Ishikawa (cell line): Measurements from ENCODE around the gene SLC9A9.

Experiments
- CEBPB ChIP-seq: IDR thresholded peaks from 2 replicates; pipeline ENCODE4 v1.6.1; 2012
- CREB1 ChIP-seq: IDR thresholded peaks from 2 replicates; pipeline ENCODE4 v1.6.1; 2012; ENCODE audit warnings: low read depth
- EGR1 ChIP-seq: IDR thresholded peaks from 2 replicates; pipeline ENCODE4 v1.6.1; 2012
- EP300 ChIP-seq: IDR thresholded peaks from 2 replicates; pipeline ENCODE4 v1.6.1; 2012; ENCODE audit warnings: borderline replicate concordance
- FOXM1 ChIP-seq: IDR thresholded peaks from 2 replicates; pipeline ENCODE4 v1.6.1; 2012; ENCODE audit warnings: low read depth, borderline replicate concordance
- NFIC ChIP-seq: IDR thresholded peaks from 2 replicates; pipeline ENCODE4 v1.6.1; 2012
- RAD21 ChIP-seq: IDR thresholded peaks from 2 replicates; pipeline ENCODE4 v1.6.1; 2012; ENCODE audit warnings: low read depth
- TAF1 ChIP-seq: IDR thresholded peaks from 2 replicates; pipeline ENCODE4 v1.6.1; 2012; ENCODE audit warnings: low read depth, mild to moderate bottlenecking
- TCF12 ChIP-seq: IDR thresholded peaks from 2 replicates; pipeline ENCODE4 v1.6.1; 2012; ENCODE audit warnings: low read depth
- TEAD4 ChIP-seq: IDR thresholded peaks from 2 replicates; pipeline ENCODE4 v1.6.1; 2012
- YY1 ChIP-seq: IDR thresholded peaks from 2 replicates; pipeline ENCODE4 v1.6.1; 2012; ENCODE audit warnings: low read depth
- ZBTB7A ChIP-seq: IDR thresholded peaks from 2 replicates; pipeline ENCODE4 v1.6.1; 2012; ENCODE audit warnings: low read depth
- TF ChIP-seq, protein P1 (sequence below): IDR thresholded peaks from 2 replicates; pipeline ENCODE4 v1.6.1; 2012
- TF ChIP-seq, protein P2 (sequence below): IDR thresholded peaks from 2 replicates; pipeline ENCODE4 v1.6.1; 2012; ENCODE audit warnings: low read depth, mild to moderate bottlenecking
- TF ChIP-seq, protein P3 (sequence below): IDR thresholded peaks from 2 replicates; pipeline ENCODE4 v1.6.1; 2012

Gene SLC9A9

DNA sequence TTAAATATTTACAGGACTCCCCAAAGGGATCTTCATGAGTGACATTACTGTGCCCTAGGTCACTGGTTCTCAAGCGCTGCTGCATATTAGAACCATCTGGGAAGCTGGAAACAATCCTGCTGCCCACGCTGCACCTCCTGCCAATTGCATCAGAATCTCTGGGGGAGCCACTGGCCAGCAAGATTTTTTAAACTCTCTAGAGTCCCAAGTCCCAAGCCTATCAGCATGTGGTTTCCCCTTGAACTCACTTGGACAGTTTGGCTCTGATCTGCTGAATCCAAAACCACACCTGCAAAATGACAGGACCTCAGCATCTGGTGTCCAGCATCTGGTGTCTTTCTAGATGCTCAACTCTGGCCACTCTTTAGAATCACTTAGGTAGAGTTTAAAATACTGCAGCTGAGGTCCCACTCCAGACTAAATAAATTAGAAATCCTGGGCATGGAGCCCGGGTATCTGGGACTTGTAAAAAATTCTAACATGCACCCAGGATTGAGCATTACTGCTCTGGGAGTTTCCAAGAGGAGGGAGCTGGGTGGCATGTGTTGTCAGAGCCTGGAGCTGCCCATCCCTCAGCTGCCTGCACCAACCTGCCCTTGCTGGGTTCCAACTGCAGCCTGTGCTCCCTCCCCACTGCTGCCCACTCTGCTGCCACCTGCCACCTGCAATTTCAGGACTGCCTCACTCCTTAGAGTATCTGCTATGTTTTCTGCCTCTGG lies 311.3 kb downstream of the SLC9A9 start:
- no peak for TF ChIP-seq YY1
- no peak for TF ChIP-seq FOXM1
- no peak for TF ChIP-seq TCF12
- no peak for TF ChIP-seq TAF1
- TF ChIP-seq, protein P1, sequence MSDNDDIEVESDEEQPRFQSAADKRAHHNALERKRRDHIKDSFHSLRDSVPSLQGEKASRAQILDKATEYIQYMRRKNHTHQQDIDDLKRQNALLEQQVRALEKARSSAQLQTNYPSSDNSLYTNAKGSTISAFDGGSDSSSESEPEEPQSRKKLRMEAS: no peak
- no peak for TF ChIP-seq CEBPB
- no peak for TF ChIP-seq NFIC
- TF ChIP-seq, protein P2, sequence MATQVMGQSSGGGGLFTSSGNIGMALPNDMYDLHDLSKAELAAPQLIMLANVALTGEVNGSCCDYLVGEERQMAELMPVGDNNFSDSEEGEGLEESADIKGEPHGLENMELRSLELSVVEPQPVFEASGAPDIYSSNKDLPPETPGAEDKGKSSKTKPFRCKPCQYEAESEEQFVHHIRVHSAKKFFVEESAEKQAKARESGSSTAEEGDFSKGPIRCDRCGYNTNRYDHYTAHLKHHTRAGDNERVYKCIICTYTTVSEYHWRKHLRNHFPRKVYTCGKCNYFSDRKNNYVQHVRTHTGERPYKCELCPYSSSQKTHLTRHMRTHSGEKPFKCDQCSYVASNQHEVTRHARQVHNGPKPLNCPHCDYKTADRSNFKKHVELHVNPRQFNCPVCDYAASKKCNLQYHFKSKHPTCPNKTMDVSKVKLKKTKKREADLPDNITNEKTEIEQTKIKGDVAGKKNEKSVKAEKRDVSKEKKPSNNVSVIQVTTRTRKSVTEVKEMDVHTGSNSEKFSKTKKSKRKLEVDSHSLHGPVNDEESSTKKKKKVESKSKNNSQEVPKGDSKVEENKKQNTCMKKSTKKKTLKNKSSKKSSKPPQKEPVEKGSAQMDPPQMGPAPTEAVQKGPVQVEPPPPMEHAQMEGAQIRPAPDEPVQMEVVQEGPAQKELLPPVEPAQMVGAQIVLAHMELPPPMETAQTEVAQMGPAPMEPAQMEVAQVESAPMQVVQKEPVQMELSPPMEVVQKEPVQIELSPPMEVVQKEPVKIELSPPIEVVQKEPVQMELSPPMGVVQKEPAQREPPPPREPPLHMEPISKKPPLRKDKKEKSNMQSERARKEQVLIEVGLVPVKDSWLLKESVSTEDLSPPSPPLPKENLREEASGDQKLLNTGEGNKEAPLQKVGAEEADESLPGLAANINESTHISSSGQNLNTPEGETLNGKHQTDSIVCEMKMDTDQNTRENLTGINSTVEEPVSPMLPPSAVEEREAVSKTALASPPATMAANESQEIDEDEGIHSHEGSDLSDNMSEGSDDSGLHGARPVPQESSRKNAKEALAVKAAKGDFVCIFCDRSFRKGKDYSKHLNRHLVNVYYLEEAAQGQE: no peak
- TF ChIP-seq, protein P3, sequence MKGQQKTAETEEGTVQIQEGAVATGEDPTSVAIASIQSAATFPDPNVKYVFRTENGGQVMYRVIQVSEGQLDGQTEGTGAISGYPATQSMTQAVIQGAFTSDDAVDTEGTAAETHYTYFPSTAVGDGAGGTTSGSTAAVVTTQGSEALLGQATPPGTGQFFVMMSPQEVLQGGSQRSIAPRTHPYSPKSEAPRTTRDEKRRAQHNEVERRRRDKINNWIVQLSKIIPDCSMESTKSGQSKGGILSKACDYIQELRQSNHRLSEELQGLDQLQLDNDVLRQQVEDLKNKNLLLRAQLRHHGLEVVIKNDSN: no peak
- TF ChIP-seq RAD21: no peak
- TF ChIP-seq EGR1: no peak
- TF ChIP-seq ZBTB7A: no peak
- TF ChIP-seq CREB1: no peak
- TF ChIP-seq TEAD4: no peak
- TF ChIP-seq EP300: no peak

DNA sequence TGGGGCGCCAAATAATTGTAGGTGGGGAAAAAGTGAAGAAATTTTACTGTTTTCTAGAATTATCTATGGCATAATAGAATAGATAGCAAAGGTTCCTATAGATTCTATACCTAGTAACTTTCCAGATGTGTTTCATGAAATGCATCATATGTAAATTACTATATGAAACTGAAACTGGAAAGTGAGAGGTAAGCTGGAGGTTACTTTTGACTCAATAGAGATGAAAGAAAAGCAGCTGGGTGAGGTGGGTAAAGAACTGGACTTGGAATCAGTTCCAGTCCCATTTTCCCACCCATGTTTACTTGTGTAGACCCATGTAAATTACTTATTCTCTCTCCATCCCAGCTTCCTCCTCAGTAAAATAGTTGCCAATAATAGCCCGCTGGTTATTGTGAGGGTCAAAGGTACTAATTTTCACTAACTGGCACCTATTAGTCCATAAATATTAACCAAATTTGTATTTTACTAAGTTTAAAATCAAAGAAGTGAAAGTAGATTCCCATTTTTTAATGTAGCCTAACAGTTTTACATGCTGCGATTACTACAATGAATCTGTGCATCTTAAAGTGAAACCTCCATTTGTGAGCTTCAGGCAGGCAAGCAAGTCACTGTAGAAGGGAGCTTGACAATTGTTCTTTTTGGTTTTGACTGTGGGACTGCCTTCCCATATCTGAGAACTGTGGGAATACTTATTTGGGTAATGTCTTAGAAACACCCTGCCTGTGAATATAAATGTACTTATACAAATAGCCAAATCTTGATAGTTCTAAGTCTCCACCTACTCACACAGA lies 312.1 kb downstream of the SLC9A9 start:
- TF ChIP-seq YY1: no peak
- TF ChIP-seq CEBPB: no peak
- no peak for TF ChIP-seq TCF12
- TF ChIP-seq, protein P2: no peak
- no peak for TF ChIP-seq EP300
- TF ChIP-seq ZBTB7A: no peak
- no peak for TF ChIP-seq CREB1
- TF ChIP-seq, protein P1: no peak
- TF ChIP-seq FOXM1: no peak
- TF ChIP-seq NFIC: no peak
- no peak for TF ChIP-seq RAD21
- TF ChIP-seq, protein P3: no peak
- no peak for TF ChIP-seq EGR1
- TF ChIP-seq TEAD4: no peak
- TF ChIP-seq TAF1: no peak

DNA sequence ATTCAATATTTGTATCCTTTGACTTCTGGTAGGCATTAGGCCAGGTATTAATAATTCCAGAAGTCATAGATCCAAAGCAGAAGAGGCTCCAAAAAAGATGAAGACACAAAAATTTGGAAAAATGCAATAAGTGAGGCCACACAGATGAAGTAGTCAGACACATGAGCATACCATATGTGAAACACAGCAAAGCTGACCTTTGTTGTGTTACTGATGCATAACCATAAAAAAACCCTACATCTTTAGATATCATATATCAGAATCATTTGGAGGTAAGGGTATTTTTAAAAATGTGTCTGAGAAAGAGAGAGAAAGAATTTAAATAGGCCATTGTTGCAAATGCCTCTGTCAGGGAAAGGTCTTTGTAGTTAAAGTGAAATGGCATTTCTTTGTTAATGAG lies 314.9 kb downstream of the SLC9A9 start:
- TF ChIP-seq CEBPB (no peak), TEAD4 (no peak), YY1 (no peak), EGR1 (no peak), EP300 (no peak), ZBTB7A (no peak), NFIC (no peak), TCF12 (no peak), FOXM1 (no peak), CREB1 (no peak), TAF1 (no peak)
- TF ChIP-seq, protein P1: no peak
- TF ChIP-seq, protein P2: no peak

DNA sequence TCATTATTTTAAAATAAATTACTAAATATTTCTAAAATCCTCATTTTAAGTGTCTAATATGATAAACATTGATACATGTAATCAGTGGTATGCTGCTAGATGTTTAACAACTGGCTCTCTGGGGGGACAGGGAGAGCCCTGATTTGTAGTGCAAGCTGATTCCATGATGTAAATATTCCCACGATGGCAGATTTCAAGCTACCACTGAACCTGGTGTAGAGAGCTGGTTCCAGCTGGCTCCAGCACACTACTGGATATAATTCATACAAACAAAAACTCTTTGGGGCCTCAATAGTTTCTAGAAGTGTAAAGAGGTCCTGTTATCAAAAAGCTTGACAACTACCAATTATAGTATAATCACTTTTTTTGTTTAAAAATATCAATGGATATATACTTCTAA lies 316.2 kb downstream of the SLC9A9 start:
- TF ChIP-seq, protein P1: no peak
- TF ChIP-seq TCF12 (no peak), ZBTB7A (no peak), EP300 (no peak), EGR1 (no peak), TEAD4 (no peak), CREB1 (no peak), TAF1 (no peak), YY1 (no peak), NFIC (no peak), FOXM1 (no peak), CEBPB (no peak), RAD21 (no peak)
- TF ChIP-seq, protein P3: no peak
- TF ChIP-seq, protein P2: no peak
